Spleen (tissue), 11 donors: ENCODE results near the gene PLA2G4D. TPM values are rescaled to one million over a fixed set of nuclear protein-coding genes. Genes with fewer than 3 reads are reported as not detected.

Experiments used
- DNase-seq: peaks from one replicate; pipeline ENCODE4 v3.0.0-alpha.2; 2020
- H3K27ac ChIP-seq, 8 donors: fragments of 200-600 bp; sonication (generic) in 7 of 8; 1 replicate in 4 of 8; 2 replicates in 4 of 8; pipeline versions ENCODE4 v1.5.0 to v1.8.0; 2016 to 2021; ENCODE audit warnings: inconsistent platforms in 4 of 8, mild to moderate bottlenecking in 4 of 8, moderate library complexity in 1 of 8
- H3K27me3 ChIP-seq, 7 donors: fragments of 200-600 bp; sonication (generic) in 6 of 7; replicated peaks in 1 of 7; 1 replicate in 4 of 7; 2 replicates in 3 of 7; pipeline versions ENCODE4 v1.5.0 to v1.8.0; 2016 to 2021; ENCODE audit warnings: inconsistent platforms in 3 of 7, mild to moderate bottlenecking in 1 of 7
- H3K36me3 ChIP-seq, 6 donors: fragments of 200-600 bp; sonication (generic) in 5 of 6; 1 replicate in 4 of 6; 2 replicates in 2 of 6; pipeline versions ENCODE4 v1.5.0 to v1.8.0; 2016 to 2021; ENCODE audit warnings: inconsistent platforms in 2 of 6
- H3K4me1 ChIP-seq, 6 donors: fragments of 200-600 bp; sonication (generic) in 5 of 6; 1 replicate in 3 of 6; 2 replicates in 3 of 6; pipeline versions ENCODE4 v1.5.0 to v1.8.0; 2016 to 2021; ENCODE audit warnings: inconsistent platforms in 3 of 6
- H3K4me3 ChIP-seq, 8 donors: fragments of 200-600 bp; sonication (generic) in 7 of 8; 1 replicate in 4 of 8; 2 replicates in 4 of 8; pipeline versions ENCODE4 v1.5.0 to v1.8.0; 2016 to 2021; ENCODE audit warnings: inconsistent platforms in 4 of 8, mild to moderate bottlenecking in 4 of 8, moderate library complexity in 2 of 8
- H3K9me3 ChIP-seq, 8 donors: fragments of 200-600 bp; sonication (generic) in 7 of 8; 1 replicate in 4 of 8; 2 replicates in 4 of 8; pipeline versions ENCODE4 v1.5.0 to v1.8.0; 2016 to 2021; ENCODE audit warnings: inconsistent platforms in 4 of 8
- POLR2A ChIP-seq, 3 donors: fragments of 450-650 bp; IDR thresholded peaks; one replicate each; pipeline ENCODE4 v1.5.1; 2017; ENCODE audit warnings: antibody characterized with exemption in 3 of 3, mild to moderate bottlenecking in 1 of 3
- POLR2AphosphoS5 ChIP-seq, 3 donors: sonication (generic); formaldehyde crosslinking; IDR thresholded peaks; one replicate each; pipeline ENCODE4 v1.5.1; 2017; ENCODE audit warnings: antibody characterized with exemption in 3 of 3
- whole genome bisulfite sequencing, 5 donors: extraction: QIAGEN DNeasy Blood & Tissue Kit in 3 of 5; methylation state at CpG; one replicate each; pipeline versions ENCODE4 v1.1.5 to v1.1.7; 2013 to 2018; 5-methylcytosine and 5-hydroxymethylcytosine counted together
- intact Hi-C: fragments of 100-400 bp; cut with DNase I; formaldehyde crosslinking; loops from one replicate; pipeline ENCODE4 v1.15.0; 2023; ENCODE audit warnings: low total_unique reads
- polyA plus RNA-seq, 3 donors: library from polyadenylated mRNA; stranded (reverse); fragments of 200-250 nt; gene quantifications; one replicate each; pipeline ENCODE4 v1.2.1, GENCODE V29; 2013
- total RNA-seq, 7 donors: library from RNA; depleted of rRNA in 3 of 7; stranded (reverse); fragments of >200 nt in 3 of 7; fragmentation: NEBNext Ultra II Directional in 4 of 7; extraction: Animal tissue kit (Norgen Biotek cat#: 25700) in 4 of 7; gene quantifications; one replicate each; pipeline versions ENCODE4 v1.1.0 to v1.2.1, GENCODE V29; 2016 to 2021
- TF ChIP-seq, protein P1 (sequence below), 11 experiments: fragments of 200-600 bp in 7 of 11; fragments of 450-650 bp in 4 of 11; sonication (generic) in 4 of 11; IDR thresholded peaks in 8 of 11; conservative IDR thresholded peaks in 3 of 11; 1 replicate in 7 of 11; 2 replicates in 4 of 11; pipeline versions ENCODE4 v1.4.0 to v1.8.0; 2016 to 2021; ENCODE audit warnings: antibody characterized with exemption in 11 of 11, inconsistent platforms in 4 of 11, mild to moderate bottlenecking in 1 of 11
- donor health status: healthy with polysubstance abuse.
- donor health status: DM: no; HTN: no; CAD: no; lungs with moderate emphysema.
- donor health status: DM: no; HTN: no; CAD: no.
- donor health status: Bipolar disorder and iron deficiency.
- donor health status: healthy.
- donor health status: DM: no; HTN: no; CAD: no.
- donor health status: DM: yes; HTN: yes; CAD: no.

PLA2G4D gene
- total and polyA plus RNA-seq, 10 donors: not detected

DNA sequence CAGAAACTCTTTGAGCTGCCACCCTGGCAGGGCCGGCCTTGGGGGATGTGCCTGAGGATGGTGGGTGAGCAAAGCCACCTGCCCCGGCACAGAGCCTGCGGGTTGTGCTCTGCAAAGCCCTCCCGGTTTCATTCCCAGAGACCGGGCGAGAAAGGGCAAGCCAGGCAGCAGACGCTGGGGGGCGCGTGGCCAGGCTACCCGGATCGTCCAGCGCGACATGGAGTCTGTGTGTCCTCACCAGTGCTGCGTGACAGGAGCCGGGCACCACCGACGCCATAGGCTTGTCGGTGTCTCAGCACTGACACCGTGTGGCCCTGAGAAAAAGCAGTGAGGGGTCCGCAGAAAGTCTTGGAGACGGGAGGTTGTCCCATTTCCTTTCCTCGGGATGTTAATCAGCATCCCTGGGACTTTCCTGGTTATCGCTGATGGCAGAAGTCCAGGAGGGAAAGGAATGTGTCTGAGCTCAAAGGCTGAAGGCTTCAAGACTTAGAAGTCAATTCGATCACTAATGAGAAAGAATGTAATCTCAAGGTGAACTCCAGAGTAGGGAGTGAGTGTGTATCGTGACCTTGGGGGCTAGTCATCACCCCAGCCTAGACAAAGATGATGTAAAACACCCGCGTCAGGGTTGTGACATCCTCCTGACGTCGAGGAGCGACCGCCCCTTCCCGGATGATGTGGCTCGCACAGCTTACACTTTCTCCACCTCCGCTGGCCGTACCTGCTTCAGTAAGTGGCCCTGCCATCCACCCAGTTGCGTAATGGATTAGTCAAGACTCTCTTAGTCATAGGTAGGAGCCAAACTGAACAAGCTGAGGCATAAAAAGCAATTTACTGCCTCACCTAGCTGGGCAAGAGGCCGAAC is 37.2 kb downstream of the PLA2G4D start:
- Histone ChIP-seq H3K4me1 (peaks cover 0 to 28% (median 15%) of the 10 kb centered on the region in 6 donors), H3K27me3 (peaks cover 0 to 40% (median 0%) of the 10 kb centered on the region in 7 donors), H3K4me3 (peak overlapping the region in 7 of 8 donors; percentile 0 to 56 (median 12)), H3K27ac (peak overlapping the region in 3 of 8 donors; percentile 2 to 51 (median 19)), H3K36me3 (no peaks in the 10 kb centered on the region), H3K9me3 (no peaks in the 10 kb centered on the region)
- DNase-seq: peak; percentile 84
- 16 to 22% (median 19%) methylated on average over 30 to 37 of the region's 37 CpGs for WGBS, 5 donors
- intact Hi-C loops: loop anchor here (5.0 kb wide), 1 partner anchor 65 kb away; no protein-coding TSS in a partner anchor
- TF ChIP-seq POLR2A (IDR thresholded peaks at IDR 0.05) (no peak), POLR2AphosphoS5 (IDR thresholded peaks at IDR 0.05) (peak; percentile 9 to 28 (median 24))
- TF ChIP-seq, protein P1, sequence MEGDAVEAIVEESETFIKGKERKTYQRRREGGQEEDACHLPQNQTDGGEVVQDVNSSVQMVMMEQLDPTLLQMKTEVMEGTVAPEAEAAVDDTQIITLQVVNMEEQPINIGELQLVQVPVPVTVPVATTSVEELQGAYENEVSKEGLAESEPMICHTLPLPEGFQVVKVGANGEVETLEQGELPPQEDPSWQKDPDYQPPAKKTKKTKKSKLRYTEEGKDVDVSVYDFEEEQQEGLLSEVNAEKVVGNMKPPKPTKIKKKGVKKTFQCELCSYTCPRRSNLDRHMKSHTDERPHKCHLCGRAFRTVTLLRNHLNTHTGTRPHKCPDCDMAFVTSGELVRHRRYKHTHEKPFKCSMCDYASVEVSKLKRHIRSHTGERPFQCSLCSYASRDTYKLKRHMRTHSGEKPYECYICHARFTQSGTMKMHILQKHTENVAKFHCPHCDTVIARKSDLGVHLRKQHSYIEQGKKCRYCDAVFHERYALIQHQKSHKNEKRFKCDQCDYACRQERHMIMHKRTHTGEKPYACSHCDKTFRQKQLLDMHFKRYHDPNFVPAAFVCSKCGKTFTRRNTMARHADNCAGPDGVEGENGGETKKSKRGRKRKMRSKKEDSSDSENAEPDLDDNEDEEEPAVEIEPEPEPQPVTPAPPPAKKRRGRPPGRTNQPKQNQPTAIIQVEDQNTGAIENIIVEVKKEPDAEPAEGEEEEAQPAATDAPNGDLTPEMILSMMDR (IDR thresholded peaks at IDR 0.05 in 8 of 11, conservative IDR thresholded peaks at IDR 0.05 in 3 of 11): peak in 8 of 11 experiments; percentile 11 to 61 (median 49)

DNA sequence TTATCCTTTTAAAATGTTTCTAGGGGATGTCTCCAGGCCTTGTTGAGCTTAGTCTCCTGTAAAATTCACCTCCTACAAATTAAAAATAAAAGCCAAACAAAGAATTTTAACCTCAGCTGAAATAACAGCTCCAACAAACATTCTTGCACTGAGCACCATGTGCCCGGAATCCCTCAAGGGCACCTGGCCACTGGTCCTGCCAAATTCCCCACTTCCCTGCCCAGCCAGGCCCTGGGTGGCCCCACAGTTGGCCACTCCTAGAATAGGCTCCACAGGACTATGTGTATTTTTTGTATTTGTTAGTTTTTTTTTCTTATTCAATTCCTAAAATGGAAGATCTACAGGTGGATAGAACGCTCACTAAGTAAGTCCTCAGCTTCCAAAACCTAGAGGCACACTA is 40.4 kb downstream of the PLA2G4D start:
- H3K27ac ChIP-seq: no peak overlapping the region
- WGBS, 5 donors: 50 to 84% (median 80%) methylated on average over 2 of the region's 2 CpGs
- H3K4me1 ChIP-seq: peaks cover 0 to 20% (median 11%) of the 10 kb centered on the region in 6 donors
- no peaks in the 10 kb centered on the region for H3K36me3 ChIP-seq
- no peak overlapping the region for H3K4me3 ChIP-seq
- no peak for TF ChIP-seq POLR2A (IDR thresholded peaks at IDR 0.05)
- peak in 2 of 3 donors; percentile 15 to 43 for TF ChIP-seq POLR2AphosphoS5 (IDR thresholded peaks at IDR 0.05)
- no peak for DNase-seq
- H3K27me3 ChIP-seq: peaks cover 0 to 29% (median 0%) of the 10 kb centered on the region in 7 donors
- no peaks in the 10 kb centered on the region for H3K9me3 ChIP-seq
- intact Hi-C loops: no loop called here

DNA sequence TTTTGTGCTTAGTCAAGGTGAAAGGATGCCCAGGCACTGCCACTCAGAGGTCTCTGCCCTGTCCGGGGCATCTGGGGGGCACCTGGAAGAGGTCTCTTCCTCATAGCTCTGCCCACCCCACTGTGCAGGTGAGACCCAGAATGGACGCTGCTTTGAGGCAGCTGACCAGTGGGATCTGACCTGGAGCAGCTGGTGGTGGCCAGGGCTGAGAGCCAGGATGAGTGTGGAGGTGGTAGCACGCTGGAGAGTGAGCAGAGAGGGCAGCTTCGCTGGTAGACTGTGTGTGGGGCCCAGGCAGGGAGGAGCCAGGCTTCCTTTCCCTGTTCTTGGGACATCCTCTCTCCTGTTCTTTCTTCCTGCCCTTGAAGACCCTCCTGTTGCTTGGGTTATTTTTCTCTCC is 41.4 kb downstream of the PLA2G4D start:
- no peak for DNase-seq

DNA sequence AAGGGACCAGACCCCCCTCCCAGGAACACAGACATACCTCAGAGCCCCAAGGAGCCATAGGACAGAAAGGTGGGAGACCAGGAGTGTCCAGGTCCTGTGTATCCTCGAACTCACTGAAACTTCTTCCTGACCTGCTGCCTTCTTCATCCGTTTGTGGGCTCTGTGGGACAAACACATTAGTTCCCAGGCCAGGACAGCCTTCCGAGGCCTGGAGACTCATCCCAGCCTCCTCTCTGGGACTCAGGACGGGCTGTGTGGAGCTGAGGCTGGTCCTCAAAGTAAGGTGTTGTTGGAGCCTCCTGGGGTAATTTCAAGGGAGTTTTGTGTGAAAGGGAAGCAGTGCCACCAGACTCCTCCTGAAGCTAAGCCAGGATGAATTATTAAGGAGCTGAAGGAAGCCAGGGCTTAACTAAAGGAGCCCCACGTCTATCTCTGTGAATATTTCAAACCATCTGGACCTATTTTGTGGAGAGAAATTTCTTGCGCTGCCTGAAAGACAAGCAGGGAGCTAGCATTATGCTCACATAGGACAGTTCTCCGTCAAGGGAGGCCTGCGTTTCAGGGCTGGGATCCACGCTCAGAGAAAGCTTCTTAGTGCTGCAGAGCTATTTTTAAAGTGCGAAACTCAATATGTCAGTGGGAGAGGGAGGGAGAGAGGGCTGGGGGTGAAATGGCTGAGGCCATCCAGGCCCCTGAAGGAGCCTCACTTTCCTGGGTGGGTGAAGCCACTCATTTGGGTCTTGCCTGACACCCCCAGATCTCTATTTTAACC is 43.7 kb downstream of the PLA2G4D start:
- no peak for DNase-seq
- Histone ChIP-seq H3K27me3 (no peaks in the 10 kb centered on the region), H3K4me1 (peaks cover 0 to 8% (median 0%) of the 10 kb centered on the region in 6 donors), H3K36me3 (no peaks in the 10 kb centered on the region), H3K4me3 (no peak overlapping the region), H3K9me3 (no peaks in the 10 kb centered on the region), H3K27ac (no peak overlapping the region)
- intact Hi-C loops: no loop called here
- TF ChIP-seq POLR2AphosphoS5 (IDR thresholded peaks at IDR 0.05) (no peak), POLR2A (IDR thresholded peaks at IDR 0.05) (no peak)
- TF ChIP-seq, protein P1 (IDR thresholded peaks at IDR 0.05 in 8 of 11, conservative IDR thresholded peaks at IDR 0.05 in 3 of 11): no peak
- 74 to 96% (median 85%) methylated on average over 10 of the region's 10 CpGs for WGBS, 5 donors

More for the DNA sequence above, 41.4 kb downstream of the PLA2G4D start:
- whole genome bisulfite sequencing, 5 donors: 53 to 92% (median 71%) methylated on average over 4 of the region's 4 CpGs
- intact Hi-C loops: no loop called here
- H3K36me3 ChIP-seq: no peaks in the 10 kb centered on the region
- H3K4me3 ChIP-seq: no peak overlapping the region
- H3K9me3 ChIP-seq: no peaks in the 10 kb centered on the region
- no peak for TF ChIP-seq POLR2AphosphoS5 (IDR thresholded peaks at IDR 0.05)
- TF ChIP-seq POLR2A (IDR thresholded peaks at IDR 0.05): no peak
- TF ChIP-seq, protein P1 (IDR thresholded peaks at IDR 0.05 in 8 of 11, conservative IDR thresholded peaks at IDR 0.05 in 3 of 11): no peak
- peaks cover 0 to 22% (median 0%) of the 10 kb centered on the region in 7 donors for H3K27me3 ChIP-seq
- H3K4me1 ChIP-seq: peaks cover 0 to 20% (median 11%) of the 10 kb centered on the region in 6 donors
- no peak overlapping the region for H3K27ac ChIP-seq
